Lower leg skin (tissue), 4 donors: ENCODE results near the gene MCM7. TPM values are rescaled to one million over a fixed set of nuclear protein-coding genes. Genes with fewer than 3 reads are reported as not detected.
"Not testable (repeated sequence)": the region's sequence is repeated elsewhere in the genome, so short reads cannot be mapped to it uniquely, and the experiment has no call there.

Experiments used
- DNase-seq, 2 donors: peaks; one replicate each; pipeline ENCODE4 v3.0.0-alpha.2; 2019; ENCODE audit warnings: low spot score in 2 of 2
- H3K4me3 ChIP-seq: fragments of 200-600 bp; sonication (generic); 2 replicates; pipeline ENCODE4 v1.5.1; 2017; ENCODE audit warnings: mild to moderate bottlenecking, low read depth; ENCODE audit not compliant: poor library complexity, severe bottlenecking
- POLR2A ChIP-seq, 2 donors: fragments of 450-650 bp; IDR thresholded peaks; one replicate each; pipeline ENCODE4 v1.6.1; 2016 to 2017; ENCODE audit warnings: antibody characterized with exemption in 2 of 2, mild to moderate bottlenecking in 1 of 2, moderate library complexity in 1 of 2
- WGBS, 2 donors: methylation state at CpG; one replicate each; pipeline ENCODE4 v1.1.5; 2018; 5-methylcytosine and 5-hydroxymethylcytosine counted together
- intact Hi-C: fragments of 100-400 bp; cut with DNase I; formaldehyde crosslinking; loops from one replicate; pipeline ENCODE4 v1.15.0; 2023; ENCODE audit warnings: low total_unique reads
- total RNA-seq, 4 donors: library from RNA; depleted of rRNA; stranded (reverse); fragments of >200 nt; gene quantifications; one replicate each; pipeline ENCODE4 v1.1.0, GENCODE V29; 2016
- TF ChIP-seq, protein P1 (sequence below), 3 donors: fragments of 450-650 bp; IDR thresholded peaks; one replicate each; pipeline ENCODE4 v1.5.1; 2016; ENCODE audit warnings: antibody characterized with exemption in 3 of 3, mild to moderate bottlenecking in 3 of 3, moderate library complexity in 2 of 3

Gene MCM7
- total RNA-seq = 10 to 100 TPM; 41.5 to 52.2 (median 50.4) TPM

GRCh38 chr7:100101016-100101862, at the start of gene MCM7, which contains the start of gene AP4M1:
TSS of gene MCM7 (minus strand) at chr7:100101397. CDS start at chr7:100101294, 103 bp downstream.
TSS of gene AP4M1 (plus strand) at chr7:100101643. CDS start at chr7:100101715, 72 bp downstream.
- WGBS, 2 donors = 0 to 2% methylated on average over 34 to 80 of the region's 80 CpGs
- DNase-seq = peak; percentile 98 to 100
- TF ChIP-seq, protein P1, sequence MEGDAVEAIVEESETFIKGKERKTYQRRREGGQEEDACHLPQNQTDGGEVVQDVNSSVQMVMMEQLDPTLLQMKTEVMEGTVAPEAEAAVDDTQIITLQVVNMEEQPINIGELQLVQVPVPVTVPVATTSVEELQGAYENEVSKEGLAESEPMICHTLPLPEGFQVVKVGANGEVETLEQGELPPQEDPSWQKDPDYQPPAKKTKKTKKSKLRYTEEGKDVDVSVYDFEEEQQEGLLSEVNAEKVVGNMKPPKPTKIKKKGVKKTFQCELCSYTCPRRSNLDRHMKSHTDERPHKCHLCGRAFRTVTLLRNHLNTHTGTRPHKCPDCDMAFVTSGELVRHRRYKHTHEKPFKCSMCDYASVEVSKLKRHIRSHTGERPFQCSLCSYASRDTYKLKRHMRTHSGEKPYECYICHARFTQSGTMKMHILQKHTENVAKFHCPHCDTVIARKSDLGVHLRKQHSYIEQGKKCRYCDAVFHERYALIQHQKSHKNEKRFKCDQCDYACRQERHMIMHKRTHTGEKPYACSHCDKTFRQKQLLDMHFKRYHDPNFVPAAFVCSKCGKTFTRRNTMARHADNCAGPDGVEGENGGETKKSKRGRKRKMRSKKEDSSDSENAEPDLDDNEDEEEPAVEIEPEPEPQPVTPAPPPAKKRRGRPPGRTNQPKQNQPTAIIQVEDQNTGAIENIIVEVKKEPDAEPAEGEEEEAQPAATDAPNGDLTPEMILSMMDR (IDR thresholded peaks at IDR 0.05) = no peak
- no peak for TF ChIP-seq POLR2A (IDR thresholded peaks at IDR 0.05)

DNA sequence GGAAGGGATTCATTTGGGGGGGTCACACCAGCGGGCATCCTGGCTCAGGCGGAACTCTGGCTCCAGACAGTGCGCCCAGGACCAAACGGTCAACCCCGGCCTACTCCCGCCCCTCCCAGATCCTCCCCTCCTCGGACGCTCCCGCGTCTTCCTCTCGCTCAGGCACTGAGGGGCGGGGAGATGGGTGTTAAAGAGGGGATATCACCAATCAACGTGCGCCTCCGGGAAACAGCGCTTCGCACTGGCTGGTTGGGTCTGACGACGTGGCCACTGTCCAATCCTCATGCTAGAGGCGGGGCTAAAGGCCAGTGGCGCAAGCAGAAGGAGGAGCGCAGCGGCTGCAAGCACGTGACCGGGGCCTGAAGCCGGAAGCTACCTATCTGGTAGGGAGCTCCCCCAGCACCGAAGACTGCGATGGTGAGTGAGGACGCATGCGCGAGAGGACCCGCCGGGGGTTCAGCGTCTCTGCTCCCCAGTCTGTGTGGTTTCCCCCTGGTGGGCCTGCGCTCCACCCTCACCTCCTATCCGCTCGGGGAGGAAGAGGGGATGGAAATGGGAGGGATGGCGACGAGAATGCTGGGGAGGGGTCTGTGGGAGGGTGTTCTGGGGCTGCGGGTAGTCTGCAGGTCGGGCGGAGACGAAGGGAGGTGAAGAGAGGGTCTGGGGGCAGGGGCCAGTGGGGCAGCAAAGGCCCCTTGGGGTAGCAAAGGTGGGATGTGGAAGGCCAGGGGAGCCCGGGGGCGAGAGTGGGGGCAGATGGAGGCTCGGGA, 47.5 kb upstream of the MCM7 start, which contains the start of gene LAMTOR4:
TSS of gene LAMTOR4 (plus strand) at position 360 of the 770 bp plus-strand sequence. CDS start at position 415, 55 bp downstream.
- 1% methylated on average over 45 to 46 of the region's 46 CpGs for WGBS, 2 donors
- peak within 1 kb of the TSS; percentile 93 for H3K4me3 ChIP-seq
- peak; percentile 99 to 100 for DNase-seq
- TF ChIP-seq, protein P1 (IDR thresholded peaks at IDR 0.05) = no peak
- TF ChIP-seq POLR2A (IDR thresholded peaks at IDR 0.05) = peak in 1 of 2 donors; percentile 59
- intact Hi-C loops = no loop called here

More at GRCh38 chr7:100101016-100101862, at the start of gene MCM7, which contains the start of gene AP4M1:
- intact Hi-C loops = no loop called here
- peak within 1 kb of the TSS; percentile 52 for H3K4me3 ChIP-seq

DNA sequence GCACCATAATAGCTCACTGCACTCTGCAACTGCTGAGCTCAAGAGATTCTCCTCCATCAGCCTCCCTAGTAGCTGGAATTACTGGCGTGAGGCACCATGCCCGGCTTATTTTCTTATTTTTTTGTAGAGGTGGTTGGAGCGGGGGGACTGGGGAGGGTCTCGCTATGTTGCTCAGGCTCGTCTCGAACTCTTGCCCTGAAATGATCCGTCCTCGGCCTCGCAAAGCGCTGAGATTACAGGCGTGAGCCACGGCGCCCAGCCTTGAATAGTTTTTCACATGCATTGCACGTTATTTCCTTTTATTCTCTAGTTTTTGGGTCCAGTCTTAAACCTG, 47.0 kb upstream of the MCM7 start:
- no peak overlapping the region for H3K4me3 ChIP-seq
- no peak for DNase-seq
- intact Hi-C loops = no loop called here
- WGBS, 2 donors = 9 to 11% methylated on average over 14 of the region's 14 CpGs
- TF ChIP-seq, protein P1 (IDR thresholded peaks at IDR 0.05) = no peak
- TF ChIP-seq POLR2A (IDR thresholded peaks at IDR 0.05) = no peak

- intact Hi-C loops = no loop called here
Measured at GRCh38 chr7:100147278-100147677, 46.1 kb upstream of the MCM7 start.

DNA sequence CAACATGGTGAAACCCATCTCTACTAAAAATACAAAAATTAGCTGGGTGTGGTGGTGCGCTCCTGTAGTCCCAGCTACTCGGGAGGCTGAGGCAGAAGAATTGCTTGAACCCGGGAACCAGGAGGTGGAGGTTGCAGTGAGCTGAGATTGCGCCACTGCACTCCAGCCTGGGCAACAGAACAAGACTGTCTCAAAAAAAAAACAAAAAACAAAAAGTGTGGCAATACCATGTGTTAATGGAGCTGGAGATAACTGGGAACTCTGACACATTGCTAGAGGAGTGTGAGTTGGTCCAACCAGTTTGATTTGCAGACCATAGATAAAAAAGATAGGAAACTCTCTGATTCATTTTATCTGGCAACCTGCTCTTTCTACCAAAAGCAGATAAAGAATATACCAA, 45.2 kb upstream of the MCM7 start:
- 50 to 52% methylated on average over 4 of the region's 4 CpGs for WGBS, 2 donors
- intact Hi-C loops, H3K4me3 ChIP-seq, DNase-seq: not testable (repeated sequence)

More at GRCh38 chr7:100147278-100147677, 46.1 kb upstream of the MCM7 start:
- TF ChIP-seq, protein P1 (IDR thresholded peaks at IDR 0.05) = no peak
- no peak for TF ChIP-seq POLR2A (IDR thresholded peaks at IDR 0.05)
- WGBS, 2 donors = 93 to 95% methylated on average over 2 of the region's 2 CpGs
- DNase-seq = no peak
- no peak overlapping the region for H3K4me3 ChIP-seq

GRCh38 chr7:100142461-100142860, 41.3 kb upstream of the MCM7 start:
- intact Hi-C loops = no loop called here
- no peak for TF ChIP-seq POLR2A (IDR thresholded peaks at IDR 0.05)
- TF ChIP-seq, protein P1 (IDR thresholded peaks at IDR 0.05) = no peak
- H3K4me3 ChIP-seq = no peak overlapping the region
- DNase-seq = no peak
- WGBS, 2 donors = 94 to 96% methylated on average over 3 of the region's 3 CpGs
